Fibroblast of skin of scalp (primary cell): Measurements from ENCODE around the gene MYO5B.

Experiments used
- DNase-seq: peaks from one replicate; pipeline ENCODE4 v3.0.0-alpha.2; 2013

The MYO5B gene

DNA sequence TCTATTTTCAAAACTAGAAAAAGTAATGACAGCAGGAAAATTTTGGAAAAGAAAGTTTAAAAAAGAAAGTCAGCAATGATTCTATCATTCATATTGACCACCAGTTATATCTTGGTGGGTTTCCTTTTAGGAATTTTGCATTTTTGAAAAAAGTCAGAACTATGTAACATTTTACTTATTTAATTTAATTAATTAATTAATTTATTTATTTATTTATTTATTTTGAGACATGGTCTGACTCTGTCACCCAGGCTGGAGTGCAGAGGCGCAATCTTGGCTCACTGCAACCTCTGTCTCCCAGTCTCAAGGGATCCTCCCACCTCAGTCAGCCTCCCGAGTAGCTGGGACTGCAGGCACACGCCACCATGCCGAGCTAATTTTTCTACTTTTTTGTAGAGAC, 231.7 kb downstream of the MYO5B start:
- DNase-seq: no peak

DNA sequence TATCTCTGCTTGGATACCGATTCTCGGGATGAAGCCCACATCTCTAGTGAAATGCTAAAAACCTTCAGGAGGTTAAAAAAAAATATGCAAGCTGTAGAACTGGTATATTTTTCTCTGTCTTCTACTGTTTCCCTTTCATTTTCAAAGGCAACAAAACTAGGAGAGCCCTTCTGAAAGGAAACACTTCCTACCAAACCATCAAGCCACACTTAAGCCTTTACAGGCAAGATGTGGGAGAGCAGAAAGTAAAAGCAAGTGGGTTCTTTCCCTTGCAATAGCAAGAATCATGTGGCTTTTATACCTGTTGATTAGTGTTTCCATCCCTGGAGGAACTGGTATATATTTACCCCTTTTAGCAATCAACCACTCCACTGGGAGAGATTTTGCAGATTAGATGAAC, 233.7 kb downstream of the MYO5B start:
- no peak for DNase-seq

DNA sequence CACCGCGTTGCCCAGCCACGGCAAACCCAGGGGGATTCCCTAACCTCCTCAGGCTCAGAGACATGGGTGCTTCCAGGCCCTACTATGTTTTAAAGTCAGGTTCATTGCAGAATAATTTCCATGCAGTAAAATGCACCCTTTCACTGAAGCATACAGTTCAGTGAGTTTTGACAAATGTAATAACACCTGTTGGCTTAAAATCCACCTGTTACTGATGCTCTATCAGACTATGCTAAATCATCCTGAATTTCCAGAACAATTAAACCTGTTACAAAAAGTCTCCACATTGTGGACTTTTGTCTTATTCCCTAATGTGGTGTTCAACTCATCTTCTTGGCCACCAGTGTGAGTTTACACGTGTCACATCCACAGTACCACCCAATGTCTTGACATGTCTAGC, 234.6 kb downstream of the MYO5B start:
- no peak for DNase-seq

DNA sequence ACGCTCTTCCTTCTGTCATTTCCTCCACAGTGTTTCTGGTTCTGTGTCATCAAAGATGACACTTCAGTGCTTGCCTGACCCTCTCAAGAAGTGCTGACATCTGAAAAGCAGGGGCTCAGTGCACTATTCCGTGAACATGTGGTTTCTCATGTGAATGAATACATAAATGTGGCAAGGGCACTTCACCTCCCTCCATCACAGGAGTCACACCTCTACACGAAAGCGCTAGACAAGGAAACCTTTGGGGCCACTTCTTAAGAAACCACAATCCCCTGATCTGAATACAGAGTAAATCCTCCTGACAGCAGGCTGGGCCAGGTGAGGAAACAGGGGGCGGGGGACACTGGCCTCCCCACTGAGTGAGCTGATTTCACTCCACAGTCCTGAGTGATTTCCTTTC, 235.8 kb downstream of the MYO5B start:
- DNase-seq: no peak

DNA sequence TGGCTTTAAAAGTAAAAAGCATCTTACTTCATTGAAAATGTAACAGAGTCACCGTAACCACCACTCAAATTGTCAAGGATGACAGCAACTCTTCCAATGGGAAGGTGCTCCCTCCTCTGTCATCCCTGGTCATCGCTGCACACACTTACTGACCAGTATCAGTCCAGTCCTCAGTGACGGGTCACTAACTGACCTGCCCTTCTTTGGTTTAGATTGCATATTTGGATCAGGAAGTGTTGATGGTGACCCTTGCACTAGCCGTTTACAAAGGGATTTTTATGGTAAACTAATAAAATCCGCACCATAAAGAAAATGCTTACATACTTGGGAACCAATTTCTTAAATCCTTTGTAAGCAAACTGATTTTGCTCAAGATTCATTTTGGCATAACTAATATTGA, 239.7 kb downstream of the MYO5B start:
- no peak for DNase-seq

DNA sequence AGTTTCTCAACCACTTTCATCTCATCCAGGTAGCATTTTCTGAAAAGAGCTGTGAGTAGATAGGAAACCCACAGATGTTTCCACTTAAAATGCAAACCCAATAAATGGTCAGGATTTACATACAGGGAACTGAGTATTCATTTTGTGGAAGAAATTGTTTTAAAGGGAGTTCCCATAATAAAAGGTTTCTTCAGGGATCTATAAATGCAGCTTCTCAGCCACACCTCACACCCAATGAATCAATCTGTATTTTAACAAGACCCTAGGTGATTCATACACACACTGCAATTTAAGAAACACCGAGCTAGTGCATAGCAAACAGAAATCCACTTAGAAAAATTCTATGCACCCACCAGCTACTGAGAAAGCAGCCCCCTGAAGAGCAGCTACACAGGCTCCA, 241.6 kb downstream of the MYO5B start:
- DNase-seq: no peak

DNA sequence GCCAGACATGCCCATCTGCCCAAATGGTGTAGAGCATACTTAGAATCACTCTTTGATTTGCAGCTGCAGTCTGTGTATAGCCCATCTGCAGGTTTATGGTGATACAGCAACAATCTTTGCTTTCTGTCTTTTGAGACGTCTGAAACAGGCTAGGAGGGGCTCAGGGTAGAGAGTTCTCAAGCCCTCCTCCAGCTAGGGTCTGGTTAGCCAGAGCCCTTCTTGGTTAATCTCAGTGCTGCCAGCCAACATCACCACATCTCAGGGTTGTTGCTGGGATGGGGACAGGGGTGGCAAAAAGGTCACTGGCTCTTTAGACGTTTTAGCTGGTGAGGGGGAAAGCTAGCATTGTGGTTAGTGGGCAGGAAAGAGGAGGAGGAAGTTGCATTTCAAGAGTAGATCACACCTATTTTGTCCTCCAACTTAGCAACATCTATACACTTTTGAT, 245.0 kb downstream of the MYO5B start:
- no peak for DNase-seq

DNA sequence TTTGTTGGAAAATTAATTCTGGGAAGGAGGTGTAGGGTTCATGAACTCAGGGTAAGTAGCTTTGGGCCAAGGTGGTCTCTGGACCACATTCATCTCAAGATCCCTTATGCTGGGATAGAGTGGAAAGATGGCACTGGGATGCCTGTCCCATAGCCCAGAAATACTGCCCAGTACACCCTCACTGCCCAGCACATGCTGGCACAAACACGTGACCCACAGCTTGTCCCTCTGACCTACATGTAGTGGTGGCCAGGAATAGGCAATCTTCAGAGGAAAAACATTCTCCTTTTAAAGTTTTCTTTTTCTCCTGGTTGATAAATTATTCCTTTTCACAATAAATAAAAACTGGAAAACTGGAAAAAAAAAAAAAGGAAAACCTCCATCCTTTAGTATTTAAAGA, 246.0 kb downstream of the MYO5B start:
- no peak for DNase-seq

DNA sequence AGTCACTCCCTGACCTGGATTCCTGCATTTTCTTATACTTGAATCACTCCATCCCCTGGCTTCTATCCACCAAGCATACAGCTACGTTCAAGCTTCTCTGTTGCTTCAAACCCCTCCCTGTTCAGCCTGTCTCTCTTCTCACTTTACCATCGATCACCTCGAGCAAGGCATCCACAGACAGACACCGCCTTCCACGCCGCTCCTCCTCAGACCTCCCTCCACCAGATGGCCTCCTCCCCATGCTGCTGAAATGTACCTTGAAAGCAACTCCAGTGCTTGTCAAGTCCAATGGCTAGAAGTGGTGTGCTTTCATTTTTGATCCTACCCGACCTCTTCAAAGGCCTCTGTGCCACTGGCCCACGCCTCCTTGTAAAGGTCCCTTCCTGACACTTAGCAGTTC, 250.3 kb downstream of the MYO5B start:
- DNase-seq: no peak

DNA sequence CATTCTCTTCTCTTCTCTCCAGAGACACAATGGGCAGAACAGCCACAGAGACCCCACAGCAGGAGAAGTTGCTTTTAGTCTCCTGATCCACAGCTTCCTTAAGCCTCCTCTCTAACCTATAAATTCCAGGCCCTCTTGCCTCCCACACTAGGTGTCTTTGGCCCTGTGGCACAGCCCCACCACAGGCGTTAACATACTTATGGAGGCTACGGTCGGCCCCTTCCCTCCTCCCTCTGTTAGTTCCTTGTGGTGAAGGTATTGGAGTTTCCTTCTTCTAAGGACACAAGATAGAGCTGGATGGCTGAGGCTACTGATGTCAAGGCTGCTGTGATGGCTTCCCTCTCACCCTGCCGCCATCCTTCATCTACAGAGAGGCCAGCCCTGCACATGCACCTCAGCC, 258.1 kb downstream of the MYO5B start:
- no peak for DNase-seq

DNA sequence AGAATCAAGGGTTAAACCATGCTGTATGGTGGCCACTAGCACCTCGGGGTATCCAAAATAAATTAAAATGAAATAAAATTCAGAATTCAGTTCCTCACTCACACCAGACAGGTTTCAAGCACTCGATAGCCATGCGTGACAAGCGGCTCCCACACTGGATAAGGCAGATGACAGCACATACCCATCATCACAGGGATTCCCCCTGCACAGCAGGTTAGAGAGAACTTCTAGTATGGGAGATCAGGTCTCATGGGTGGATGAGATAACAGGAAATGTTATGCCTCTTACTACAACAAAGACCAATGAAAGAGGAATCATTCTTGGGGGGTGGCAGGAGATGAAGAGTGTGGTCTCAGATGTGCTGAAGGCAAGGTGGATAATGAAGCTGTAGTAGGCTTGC, 259.7 kb downstream of the MYO5B start:
- DNase-seq: no peak

DNA sequence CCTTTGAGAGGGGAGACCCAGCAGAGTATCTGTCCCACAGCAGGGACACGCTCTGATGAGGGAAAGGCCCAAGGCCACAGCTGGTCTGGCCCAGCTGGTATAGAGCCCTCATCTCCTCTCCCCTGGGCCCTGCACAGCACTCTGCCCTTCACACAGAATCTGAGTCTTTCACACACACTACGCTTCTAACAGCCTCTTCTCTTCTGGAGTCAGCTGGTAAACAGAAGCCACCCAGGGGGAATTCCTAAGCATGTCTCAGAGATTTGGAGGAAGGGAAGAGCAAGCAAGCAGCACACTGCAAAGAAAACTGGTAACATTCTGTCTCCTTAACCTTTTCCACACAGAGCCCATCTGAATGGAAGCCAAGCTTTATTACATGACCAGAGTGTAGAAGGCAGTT, 260.5 kb downstream of the MYO5B start:
- DNase-seq: no peak

DNA sequence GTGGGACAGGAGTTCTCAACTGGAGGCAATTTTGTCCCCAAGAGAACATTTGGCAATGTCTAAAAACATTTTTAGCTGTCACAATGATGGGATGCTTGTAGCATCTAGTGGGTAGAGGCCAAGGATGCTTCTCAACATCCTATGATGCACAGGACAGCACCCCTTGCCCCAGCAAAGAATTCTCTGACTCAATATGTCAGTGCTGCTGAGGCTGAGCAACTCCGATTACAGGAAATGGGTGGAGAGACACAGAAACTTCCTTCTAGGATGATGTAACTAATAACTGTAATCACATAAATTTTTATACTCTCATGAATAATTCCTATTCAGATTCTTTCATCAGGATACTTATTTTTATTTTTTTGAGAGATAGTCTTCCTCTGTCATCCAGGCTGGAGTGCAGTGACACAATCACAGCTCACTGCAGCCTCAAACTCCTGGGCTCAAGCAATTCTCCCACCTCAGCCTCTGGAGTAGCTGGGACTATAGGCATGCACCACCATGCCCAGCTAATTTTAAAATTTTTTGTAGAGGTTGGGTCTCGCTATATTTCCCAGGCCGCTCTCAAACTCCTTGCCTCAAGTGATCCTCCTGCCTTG, 261.3 kb downstream of the MYO5B start:
- DNase-seq: peak; percentile 13

DNA sequence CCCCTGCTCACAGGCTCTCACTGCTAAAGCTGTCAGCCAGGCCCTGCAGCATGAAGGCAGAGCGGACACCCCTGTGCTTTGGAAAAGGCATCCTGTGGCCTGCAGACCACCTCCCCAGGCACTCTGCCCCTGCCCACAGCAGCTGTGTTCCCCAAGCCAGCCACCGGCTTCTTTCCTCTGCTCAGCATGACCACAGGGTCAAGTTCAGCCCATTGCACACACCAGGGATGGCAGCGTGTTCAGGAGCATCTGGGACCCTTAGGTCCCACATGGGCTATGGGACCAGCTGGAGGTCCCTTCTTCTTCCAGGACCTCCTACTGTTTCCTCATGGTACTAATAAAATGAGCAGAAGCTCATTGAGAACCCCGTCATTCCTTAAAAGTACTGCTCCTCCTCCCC, 263.2 kb downstream of the MYO5B start:
- no peak for DNase-seq

DNA sequence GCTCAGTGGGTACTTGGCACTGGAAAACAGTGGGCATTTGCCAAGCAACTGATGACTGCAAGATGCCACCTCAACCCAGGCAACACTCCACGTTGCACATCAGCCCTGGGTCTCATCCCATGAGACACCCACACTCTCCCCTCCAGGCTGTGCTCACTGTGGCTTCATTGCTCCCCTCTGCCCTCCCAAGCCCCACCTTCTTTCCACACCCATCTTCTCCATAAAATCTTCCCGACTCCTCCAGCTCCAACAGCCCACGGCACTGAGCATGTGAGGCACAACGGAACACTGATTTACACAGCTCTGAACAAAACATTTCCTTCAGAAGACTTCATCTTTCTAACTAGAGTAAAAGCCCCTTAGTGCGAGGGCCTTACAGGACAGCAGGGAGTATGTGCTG, 263.8 kb downstream of the MYO5B start:
- no peak for DNase-seq

DNA sequence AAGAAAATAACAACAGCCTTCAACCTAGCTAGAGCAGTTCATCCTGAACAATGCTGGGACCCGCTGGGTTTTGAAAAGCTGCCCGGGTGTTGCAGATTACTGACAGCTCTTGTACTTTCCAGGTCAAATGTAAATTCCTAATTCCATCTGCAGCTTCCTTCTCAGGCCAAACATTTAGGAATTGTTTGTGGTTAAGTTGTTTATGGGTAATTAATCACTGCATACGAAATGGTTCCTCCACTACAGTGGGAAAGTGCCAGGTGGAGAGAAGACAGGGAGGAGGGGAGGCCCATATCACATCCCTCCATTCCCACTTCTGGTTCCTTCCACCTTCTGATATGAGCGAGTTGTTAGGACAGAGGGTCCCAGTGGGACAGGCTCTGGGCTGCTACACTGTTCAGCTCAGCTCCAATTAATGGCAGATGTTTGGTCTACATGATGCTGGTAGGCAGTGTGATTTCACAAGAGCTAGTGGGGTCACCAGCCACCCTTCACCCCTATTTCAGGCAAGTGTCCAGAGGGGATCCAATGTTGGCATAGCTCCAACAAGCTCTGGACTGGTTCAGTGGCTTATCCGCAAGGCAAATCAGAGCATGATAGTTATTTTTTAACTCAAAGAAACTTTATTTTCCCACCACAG, 268.7 kb downstream of the MYO5B start:
- no peak for DNase-seq

DNA sequence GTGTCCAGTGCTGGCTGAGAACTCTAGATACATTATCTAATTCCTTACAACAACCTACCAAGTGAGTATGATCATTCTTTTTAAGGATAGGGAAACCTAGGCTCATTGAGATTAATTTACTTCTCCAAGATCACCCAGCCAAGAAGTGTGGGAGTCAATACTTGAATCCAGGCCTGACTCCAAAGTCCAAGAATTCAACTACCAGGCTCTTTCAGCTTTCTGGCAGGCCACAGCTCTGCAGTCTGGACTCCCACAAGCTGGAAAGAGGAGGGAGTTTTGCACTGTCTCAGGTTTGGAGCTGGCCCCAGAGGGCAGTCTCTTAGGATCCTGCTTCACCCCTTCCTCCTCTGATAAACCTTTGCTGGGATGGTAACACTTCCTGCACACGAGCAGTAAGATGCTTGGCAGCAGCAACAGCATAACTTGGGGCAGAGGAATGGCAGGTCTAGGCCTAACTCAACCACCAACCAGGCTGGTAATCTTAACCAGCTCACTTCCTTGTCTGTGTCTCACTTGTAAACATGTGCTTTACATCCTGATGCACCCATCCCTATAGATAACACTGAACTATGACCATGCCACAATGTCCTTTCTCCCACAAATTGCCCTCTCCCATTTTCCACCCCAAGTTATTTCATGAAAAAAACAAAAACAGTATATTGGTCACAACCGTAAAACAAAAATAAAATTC, 270.5 kb downstream of the MYO5B start:
- DNase-seq: no peak

DNA sequence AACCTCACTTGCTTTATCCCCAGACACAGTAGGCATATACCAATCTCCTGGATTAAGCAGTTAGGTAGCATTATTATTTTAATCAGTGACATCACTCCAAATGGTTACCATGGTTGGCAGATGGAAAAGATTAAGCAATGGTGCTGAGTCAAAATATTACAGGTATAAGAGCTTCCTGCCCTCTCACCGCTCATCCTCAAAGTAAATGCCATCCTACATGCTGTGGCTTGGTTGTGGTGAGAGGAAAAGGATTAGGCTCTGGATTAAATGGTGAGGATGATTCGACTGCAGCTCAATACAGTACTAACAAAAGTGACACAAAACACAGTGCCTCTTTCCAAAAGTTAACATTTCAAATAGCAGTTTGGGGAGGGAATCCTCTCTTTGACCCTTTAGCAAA, 272.7 kb downstream of the MYO5B start:
- DNase-seq: no peak

DNA sequence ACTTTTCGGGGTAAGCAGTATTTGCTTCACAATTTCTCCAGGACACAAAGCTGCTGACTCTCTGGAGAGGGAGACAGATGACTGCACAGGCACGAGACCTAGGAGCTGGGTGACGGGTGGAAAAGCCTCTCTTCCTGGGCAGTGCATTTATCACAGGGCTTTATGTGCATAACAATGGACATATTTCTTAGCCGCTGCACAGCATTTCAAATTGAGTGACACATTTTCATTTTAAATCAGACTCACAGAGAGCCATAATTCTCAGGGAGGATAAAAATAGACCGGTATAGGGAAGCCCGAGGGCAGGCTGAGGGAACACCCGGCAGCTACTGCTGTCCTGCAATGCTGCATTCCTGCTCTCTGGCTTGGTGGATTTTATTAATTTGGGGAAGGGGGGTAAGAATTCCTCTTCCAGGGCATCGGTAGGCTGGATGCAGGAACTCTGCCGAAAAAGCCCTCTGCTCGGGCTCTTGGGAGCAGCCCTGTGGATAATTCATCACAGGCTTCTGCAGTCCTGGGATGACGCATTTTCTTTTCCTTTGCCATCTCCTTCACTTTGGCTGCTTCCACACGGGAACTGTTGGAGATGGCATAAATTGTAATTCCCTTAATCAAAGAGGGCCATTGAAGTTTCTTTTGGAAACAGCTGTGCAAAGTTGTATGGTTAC, 273.5 kb downstream of the MYO5B start:
- peak; percentile 50 for DNase-seq

DNA sequence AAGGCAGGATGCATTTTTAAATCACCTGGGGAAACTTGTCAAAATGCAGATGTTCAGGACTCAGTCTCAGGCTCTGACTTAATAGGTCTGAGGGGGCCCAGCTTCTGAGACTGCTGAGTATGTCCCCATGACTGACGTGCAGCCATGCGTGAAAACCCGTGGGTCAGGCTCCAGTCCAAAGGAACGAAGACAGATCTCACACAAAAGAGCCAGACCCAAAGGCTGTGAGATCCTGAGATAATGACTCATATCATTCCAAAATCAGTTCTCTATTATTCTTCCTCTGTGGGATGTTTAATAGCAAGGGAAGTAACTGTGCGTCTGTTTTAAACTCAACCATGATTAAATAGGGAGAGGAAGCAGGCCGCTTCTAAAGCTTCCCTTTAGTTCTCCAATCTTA, 274.2 kb downstream of the MYO5B start:
- DNase-seq: peak; percentile 65

DNA sequence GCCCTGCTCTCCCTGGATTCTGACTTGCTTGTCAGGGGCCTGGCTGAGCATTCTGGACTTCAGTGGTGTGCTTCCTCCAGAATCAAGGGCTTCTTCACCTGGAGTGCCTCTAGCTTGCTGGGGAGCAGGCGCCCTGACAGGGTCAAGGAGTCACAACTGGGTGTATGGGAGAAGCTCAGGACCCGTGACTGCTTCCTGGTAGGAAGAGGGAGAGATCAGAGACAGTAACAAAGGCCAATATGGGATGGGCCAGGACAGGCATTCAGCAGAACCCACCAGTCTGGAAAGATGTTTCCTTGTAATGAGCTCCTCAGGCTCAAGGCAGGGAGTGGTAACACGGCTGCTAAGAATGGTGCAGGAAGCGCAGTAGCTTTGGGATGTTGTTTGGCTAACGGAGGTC, 277.2 kb downstream of the MYO5B start:
- no peak for DNase-seq

DNA sequence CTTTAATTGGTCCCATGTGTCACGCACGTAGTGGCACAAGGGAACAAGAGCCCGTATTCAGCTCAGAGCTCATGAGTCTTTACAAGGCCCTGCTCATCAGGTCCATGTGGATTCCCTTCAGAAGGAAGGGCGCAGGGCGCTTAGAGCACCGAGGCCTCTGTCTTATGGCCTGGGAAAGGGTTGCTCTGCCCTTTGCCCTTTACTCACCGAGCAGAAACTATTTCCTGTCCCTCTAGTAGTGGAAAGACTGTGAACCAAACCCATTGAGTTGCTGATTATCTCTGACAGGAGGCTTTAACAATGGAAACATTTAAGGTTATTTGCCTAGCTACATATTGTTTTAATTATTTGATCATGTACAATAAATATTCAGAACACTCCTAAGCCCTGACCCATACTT, 279.6 kb downstream of the MYO5B start:
- DNase-seq: no peak

DNA sequence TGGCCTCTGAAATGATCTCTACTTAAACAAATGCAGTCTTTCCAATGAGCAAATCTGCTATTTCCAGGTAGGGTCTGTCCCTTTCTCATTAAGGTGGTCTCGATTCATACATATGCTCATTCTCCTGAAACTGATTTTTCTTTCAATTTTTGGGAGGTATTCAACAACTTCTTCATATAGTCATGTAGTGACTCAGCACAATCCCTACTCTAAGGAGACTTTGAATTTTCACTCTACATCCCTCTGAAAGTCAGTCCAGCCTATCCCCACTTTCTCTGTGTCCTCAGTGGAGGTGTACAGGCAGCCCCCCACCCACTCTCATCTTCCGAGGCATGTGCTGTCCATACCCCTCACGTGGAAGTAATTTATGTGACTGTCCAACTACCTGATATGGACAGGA, 281.7 kb downstream of the MYO5B start:
- DNase-seq: no peak

DNA sequence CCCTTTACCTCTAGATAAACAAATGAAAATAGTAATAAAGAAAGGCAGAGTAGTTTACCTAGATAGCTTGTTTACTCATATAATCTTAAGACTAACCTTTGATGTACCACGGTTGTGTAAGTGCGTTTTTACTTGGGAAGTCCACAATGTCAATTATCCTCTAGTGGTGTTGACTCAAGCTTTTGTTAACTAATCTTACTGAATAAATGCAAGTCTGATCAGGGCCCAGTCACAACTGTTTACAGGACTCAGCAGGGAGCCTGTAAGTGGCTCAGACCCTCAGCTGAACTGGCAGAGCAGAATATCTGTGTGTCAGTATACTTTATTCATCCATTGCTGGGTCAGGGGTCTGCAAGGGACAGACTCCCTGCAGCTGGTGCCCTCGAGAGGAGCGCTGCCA, 283.5 kb downstream of the MYO5B start:
- no peak for DNase-seq
